Measurements from ENCODE around the gene GAS7.

Gene GAS7

DNA sequence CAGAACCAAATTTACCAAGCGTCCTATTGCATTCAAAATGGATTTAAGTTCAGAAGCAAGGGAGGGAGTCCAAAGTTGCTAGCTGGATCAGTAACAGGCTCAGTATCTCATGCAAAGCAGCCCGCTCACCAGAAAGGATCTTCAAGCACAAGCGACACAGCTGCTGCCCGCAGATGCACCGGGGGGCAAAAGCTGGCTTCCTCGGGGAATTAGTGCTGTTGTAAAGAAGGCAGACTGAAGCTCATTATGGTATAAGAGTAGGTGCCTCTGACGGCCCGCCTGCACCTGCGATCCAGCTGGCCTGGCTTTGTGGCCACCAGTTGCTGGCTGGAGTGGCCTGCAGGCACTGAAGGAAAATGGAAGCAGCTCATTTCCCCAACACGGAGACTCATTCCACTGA is 165.0 kb downstream of the GAS7 start:
- H3K36me3 ChIP-seq (ENCODE audit: insufficient read depth, low read length): no peaks in the 10 kb centered on the region
- H3K27ac ChIP-seq (ENCODE audit: low read depth, low read length, poor library complexity, severe bottlenecking): no peak overlapping the region
- no peaks in the 10 kb centered on the region for H4K20me1 ChIP-seq (ENCODE audit: insufficient read depth, low read length)
- H3K4me2 ChIP-seq (ENCODE audit: low read length): no peak overlapping the region
- no peaks in the 10 kb centered on the region for H3K9me2 ChIP-seq (ENCODE audit: low read depth, low read length)
- H3K27me3 ChIP-seq (ENCODE audit: insufficient read depth, low read length): no peaks in the 10 kb centered on the region; the same call in 1 of the 2 replicates
- no peaks in the 10 kb centered on the region for H3F3A ChIP-seq (ENCODE audit: insufficient read depth, low read length)
- no peaks in the 10 kb centered on the region for H3K4me1 ChIP-seq (ENCODE audit: insufficient read depth, low read length, severe bottlenecking)
- H3K9ac ChIP-seq (ENCODE audit: low read length): no peak overlapping the region
- H3K79me2 ChIP-seq (ENCODE audit: insufficient read depth, low read length): no peaks in the 10 kb centered on the region
- H2AFZ ChIP-seq (ENCODE audit: low read length): no peak overlapping the region
- no peak for TF ChIP-seq EZH2 (IDR thresholded peaks at IDR 0.05; ENCODE audit: borderline replicate concordance, low read length)
- TF ChIP-seq, protein P1, sequence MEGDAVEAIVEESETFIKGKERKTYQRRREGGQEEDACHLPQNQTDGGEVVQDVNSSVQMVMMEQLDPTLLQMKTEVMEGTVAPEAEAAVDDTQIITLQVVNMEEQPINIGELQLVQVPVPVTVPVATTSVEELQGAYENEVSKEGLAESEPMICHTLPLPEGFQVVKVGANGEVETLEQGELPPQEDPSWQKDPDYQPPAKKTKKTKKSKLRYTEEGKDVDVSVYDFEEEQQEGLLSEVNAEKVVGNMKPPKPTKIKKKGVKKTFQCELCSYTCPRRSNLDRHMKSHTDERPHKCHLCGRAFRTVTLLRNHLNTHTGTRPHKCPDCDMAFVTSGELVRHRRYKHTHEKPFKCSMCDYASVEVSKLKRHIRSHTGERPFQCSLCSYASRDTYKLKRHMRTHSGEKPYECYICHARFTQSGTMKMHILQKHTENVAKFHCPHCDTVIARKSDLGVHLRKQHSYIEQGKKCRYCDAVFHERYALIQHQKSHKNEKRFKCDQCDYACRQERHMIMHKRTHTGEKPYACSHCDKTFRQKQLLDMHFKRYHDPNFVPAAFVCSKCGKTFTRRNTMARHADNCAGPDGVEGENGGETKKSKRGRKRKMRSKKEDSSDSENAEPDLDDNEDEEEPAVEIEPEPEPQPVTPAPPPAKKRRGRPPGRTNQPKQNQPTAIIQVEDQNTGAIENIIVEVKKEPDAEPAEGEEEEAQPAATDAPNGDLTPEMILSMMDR (IDR thresholded peaks at IDR 0.05; ENCODE audit: low read length): no peak
- H3K4me3 ChIP-seq (ENCODE audit: low read depth, low read length, poor library complexity, severe bottlenecking): no peak overlapping the region
- no peaks in the 10 kb centered on the region for H3K9me3 ChIP-seq (ENCODE audit: low read length)

DNA sequence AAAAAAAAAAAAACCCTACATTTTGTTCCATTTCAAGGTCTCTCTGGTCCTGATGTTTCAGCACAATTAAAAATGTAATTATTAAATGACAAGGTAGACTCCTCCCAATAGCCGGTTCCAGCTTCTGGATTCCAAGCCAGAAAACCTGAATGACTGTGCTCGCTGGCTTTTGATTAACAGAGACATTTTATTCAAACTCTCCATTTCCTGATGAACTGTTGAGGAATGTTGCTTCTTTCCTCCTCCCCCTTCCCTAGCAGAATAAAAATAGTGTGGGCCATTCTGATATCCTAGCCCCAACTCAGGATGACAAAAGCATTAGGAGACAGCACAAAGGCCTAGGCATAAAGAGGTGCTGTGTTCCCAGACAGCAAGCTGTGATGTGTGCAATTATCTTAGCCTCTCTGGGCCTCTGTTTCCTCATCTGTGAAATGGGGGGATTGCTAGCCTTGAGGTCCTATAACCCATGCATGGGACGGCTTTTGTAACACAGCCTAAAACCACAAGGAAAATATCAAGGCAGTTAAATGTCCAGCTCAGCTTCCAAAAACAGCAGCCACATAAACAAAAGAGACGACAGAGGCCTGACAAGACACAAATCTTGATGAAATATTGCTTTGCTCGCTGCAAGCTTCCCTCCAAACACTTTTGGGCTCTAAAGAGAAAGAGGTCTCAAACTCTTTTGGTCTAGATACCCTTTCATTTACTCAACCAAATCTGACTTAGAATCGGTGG is 166.1 kb downstream of the GAS7 start:
- H3K27me3 ChIP-seq (ENCODE audit: insufficient read depth, low read length): no peaks in the 10 kb centered on the region; the same call in 1 of the 2 replicates

DNA sequence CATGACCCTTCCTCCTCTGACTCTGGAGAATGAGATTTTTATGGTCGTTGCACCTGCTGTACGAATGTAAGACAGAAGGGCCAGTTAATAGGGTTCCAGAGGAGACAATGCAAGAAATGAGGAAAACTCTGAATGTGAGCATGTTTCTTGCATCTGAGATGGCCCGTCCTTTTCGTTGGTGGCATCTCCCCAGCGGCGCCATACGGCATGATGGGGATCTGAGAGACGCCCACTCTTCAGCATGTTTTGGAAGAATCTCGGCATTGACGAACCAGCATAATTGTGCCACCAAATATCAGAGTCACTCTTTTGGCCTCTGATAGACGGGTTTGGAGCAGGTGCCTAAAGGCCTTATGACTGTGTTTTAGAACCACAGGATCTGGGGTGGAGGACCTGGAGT is 166.8 kb downstream of the GAS7 start:
- no peaks in the 10 kb centered on the region for H3F3A ChIP-seq (ENCODE audit: insufficient read depth, low read length)
- no peak overlapping the region for H3K4me3 ChIP-seq (ENCODE audit: low read depth, low read length, poor library complexity, severe bottlenecking)
- H3K4me2 ChIP-seq (ENCODE audit: low read length): no peak overlapping the region
- H3K9me2 ChIP-seq (ENCODE audit: low read depth, low read length): no peaks in the 10 kb centered on the region
- no peak overlapping the region for H3K9ac ChIP-seq (ENCODE audit: low read length)
- no peaks in the 10 kb centered on the region for H3K4me1 ChIP-seq (ENCODE audit: insufficient read depth, low read length, severe bottlenecking)
- H4K20me1 ChIP-seq (ENCODE audit: insufficient read depth, low read length): no peaks in the 10 kb centered on the region
- no peaks in the 10 kb centered on the region for H3K36me3 ChIP-seq (ENCODE audit: insufficient read depth, low read length)
- TF ChIP-seq, protein P1 (IDR thresholded peaks at IDR 0.05; ENCODE audit: low read length): no peak
- no peak for TF ChIP-seq EZH2 (IDR thresholded peaks at IDR 0.05; ENCODE audit: borderline replicate concordance, low read length)
- H3K27me3 ChIP-seq (ENCODE audit: insufficient read depth, low read length): no peaks in the 10 kb centered on the region; the same call in 1 of the 2 replicates
- H3K9me3 ChIP-seq (ENCODE audit: low read length): no peaks in the 10 kb centered on the region
- H2AFZ ChIP-seq (ENCODE audit: low read length): no peak overlapping the region
- no peak overlapping the region for H3K27ac ChIP-seq (ENCODE audit: low read depth, low read length, poor library complexity, severe bottlenecking)
- H3K79me2 ChIP-seq (ENCODE audit: insufficient read depth, low read length): no peaks in the 10 kb centered on the region

More for the DNA sequence above, 166.1 kb downstream of the GAS7 start:
- Histone ChIP-seq H3K4me2 (ENCODE audit: low read length) (no peak overlapping the region), H3K27ac (ENCODE audit: low read depth, low read length, poor library complexity, severe bottlenecking) (no peak overlapping the region), H3K9me3 (ENCODE audit: low read length) (no peaks in the 10 kb centered on the region), H3K9ac (ENCODE audit: low read length) (no peak overlapping the region), H3K9me2 (ENCODE audit: low read depth, low read length) (no peaks in the 10 kb centered on the region), H3K79me2 (ENCODE audit: insufficient read depth, low read length) (no peaks in the 10 kb centered on the region), H3F3A (ENCODE audit: insufficient read depth, low read length) (no peaks in the 10 kb centered on the region), H3K4me3 (ENCODE audit: low read depth, low read length, poor library complexity, severe bottlenecking) (no peak overlapping the region), H2AFZ (ENCODE audit: low read length) (no peak overlapping the region), H3K36me3 (ENCODE audit: insufficient read depth, low read length) (no peaks in the 10 kb centered on the region), H4K20me1 (ENCODE audit: insufficient read depth, low read length) (no peaks in the 10 kb centered on the region), H3K4me1 (ENCODE audit: insufficient read depth, low read length, severe bottlenecking) (no peaks in the 10 kb centered on the region)
- no peak for TF ChIP-seq EZH2 (IDR thresholded peaks at IDR 0.05; ENCODE audit: borderline replicate concordance, low read length)
- TF ChIP-seq, protein P1 (IDR thresholded peaks at IDR 0.05; ENCODE audit: low read length): no peak
